Measurements from ENCODE around the gene ASB1. TPM values are rescaled to one million over a fixed set of nuclear protein-coding genes. Genes with fewer than 3 reads are reported as not detected.

Gene ASB1
- total and polyA plus RNA-seq, 2 of the 13 experiments (the other 11 are each of a cell fraction or from before 2014, with no cell fraction given) = 48.6 to 49.2 TPM

DNA sequence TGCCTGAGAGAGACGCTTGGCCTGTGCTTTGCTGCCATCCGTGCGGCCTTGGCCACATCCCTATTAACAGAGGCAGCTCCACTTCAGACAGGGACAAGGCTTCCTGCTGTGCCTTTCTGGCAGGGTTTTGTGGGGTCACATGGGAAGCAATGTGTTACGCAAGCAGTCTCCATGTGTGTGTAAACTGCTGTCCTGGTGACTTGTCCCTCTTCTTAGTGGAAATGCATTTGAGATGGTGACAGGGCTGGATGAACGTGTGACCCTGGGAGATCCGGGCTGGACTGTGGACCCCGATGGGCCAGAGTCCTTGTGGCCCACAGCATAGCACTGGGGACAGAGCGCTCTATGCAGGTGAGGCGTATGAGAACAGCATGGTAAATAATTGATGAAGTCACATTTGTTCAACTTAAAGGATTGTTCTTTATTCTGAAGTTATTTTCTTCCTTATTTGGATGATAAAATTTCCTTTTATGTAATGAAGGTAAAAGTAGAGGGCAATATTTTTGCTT lies 23.2 kb downstream of the ASB1 start (continued):
- TF ChIP-seq RBM22 (optimal IDR thresholded peaks at IDR 0.05; ENCODE audit: low read length) = peak; percentile 81
- TF ChIP-seq, protein P1, sequence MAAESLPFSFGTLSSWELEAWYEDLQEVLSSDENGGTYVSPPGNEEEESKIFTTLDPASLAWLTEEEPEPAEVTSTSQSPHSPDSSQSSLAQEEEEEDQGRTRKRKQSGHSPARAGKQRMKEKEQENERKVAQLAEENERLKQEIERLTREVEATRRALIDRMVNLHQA (CRISPR knock-in tag; IDR thresholded peaks at IDR 0.05) = no peak
- TF ChIP-seq THAP7 (CRISPR knock-in tag; IDR thresholded peaks at IDR 0.05) = no peak; the same call in 1 of the 2 replicates
- peak in 1 of 2 experiments; percentile 98; a peak in 2 of 4 replicates for TF ChIP-seq KLF16 (CRISPR knock-in tag; IDR thresholded peaks at IDR 0.05)
- TF ChIP-seq ZNF124 (CRISPR knock-in tag; IDR thresholded peaks at IDR 0.05) = peak; percentile 94
- TF ChIP-seq NFKBIZ (CRISPR knock-in tag; IDR thresholded peaks at IDR 0.05) = peak; percentile 94; the same call in 1 of the 2 replicates
- TF ChIP-seq YY1 (IDR thresholded peaks at IDR 0.05; ENCODE audit: insufficient read depth, insufficient replicate concordance, low read depth, low read length) = peak; percentile 55
- TF ChIP-seq ZNF496 (CRISPR knock-in tag; IDR thresholded peaks at IDR 0.05; ENCODE audit: insufficient replicate concordance) = no peak
- no peak for TF ChIP-seq ZNF513 (CRISPR knock-in tag; conservative IDR thresholded peaks at IDR 0.05)
- no peak for TF ChIP-seq POLR2AphosphoS2 (IDR thresholded peaks at IDR 0.05; ENCODE audit: low read depth, low read length)
- TF ChIP-seq ZNF224 (CRISPR knock-in tag; IDR thresholded peaks at IDR 0.05) = no peak
- TF ChIP-seq, protein P2, sequence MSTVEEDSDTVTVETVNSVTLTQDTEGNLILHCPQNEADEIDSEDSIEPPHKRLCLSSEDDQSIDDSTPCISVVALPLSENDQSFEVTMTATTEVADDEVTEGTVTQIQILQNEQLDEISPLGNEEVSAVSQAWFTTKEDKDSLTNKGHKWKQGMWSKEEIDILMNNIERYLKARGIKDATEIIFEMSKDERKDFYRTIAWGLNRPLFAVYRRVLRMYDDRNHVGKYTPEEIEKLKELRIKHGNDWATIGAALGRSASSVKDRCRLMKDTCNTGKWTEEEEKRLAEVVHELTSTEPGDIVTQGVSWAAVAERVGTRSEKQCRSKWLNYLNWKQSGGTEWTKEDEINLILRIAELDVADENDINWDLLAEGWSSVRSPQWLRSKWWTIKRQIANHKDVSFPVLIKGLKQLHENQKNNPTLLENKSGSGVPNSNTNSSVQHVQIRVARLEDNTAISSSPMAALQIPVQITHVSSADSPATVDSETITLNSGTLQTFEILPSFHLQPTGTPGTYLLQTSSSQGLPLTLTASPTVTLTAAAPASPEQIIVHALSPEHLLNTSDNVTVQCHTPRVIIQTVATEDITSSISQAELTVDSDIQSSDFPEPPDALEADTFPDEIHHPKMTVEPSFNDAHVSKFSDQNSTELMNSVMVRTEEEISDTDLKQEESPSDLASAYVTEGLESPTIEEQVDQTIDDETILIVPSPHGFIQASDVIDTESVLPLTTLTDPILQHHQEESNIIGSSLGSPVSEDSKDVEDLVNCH (CRISPR knock-in tag; IDR thresholded peaks at IDR 0.05) = 0 out of 2 replicates have a peak, but pooled peaks have one; percentile 23
- TF ChIP-seq KDM1A (CRISPR knock-in tag; IDR thresholded peaks at IDR 0.05) = peak; percentile 89
- no peak for TF ChIP-seq TRIM22 (IDR thresholded peaks at IDR 0.05)
- TF ChIP-seq ZMYM3 (CRISPR knock-in tag; IDR thresholded peaks at IDR 0.05) = peak; percentile 92
- TF ChIP-seq PAF1 (CRISPR knock-in tag; IDR thresholded peaks at IDR 0.05) = no peak
- peak; percentile 93 for TF ChIP-seq SIN3A (IDR thresholded peaks at IDR 0.05; ENCODE audit: borderline replicate concordance, low read depth, low read length)
- peak; percentile 98 for TF ChIP-seq FOXK1 (CRISPR knock-in tag; IDR thresholded peaks at IDR 0.05; ENCODE audit: borderline replicate concordance, low read depth)
- TF ChIP-seq, protein P3, sequence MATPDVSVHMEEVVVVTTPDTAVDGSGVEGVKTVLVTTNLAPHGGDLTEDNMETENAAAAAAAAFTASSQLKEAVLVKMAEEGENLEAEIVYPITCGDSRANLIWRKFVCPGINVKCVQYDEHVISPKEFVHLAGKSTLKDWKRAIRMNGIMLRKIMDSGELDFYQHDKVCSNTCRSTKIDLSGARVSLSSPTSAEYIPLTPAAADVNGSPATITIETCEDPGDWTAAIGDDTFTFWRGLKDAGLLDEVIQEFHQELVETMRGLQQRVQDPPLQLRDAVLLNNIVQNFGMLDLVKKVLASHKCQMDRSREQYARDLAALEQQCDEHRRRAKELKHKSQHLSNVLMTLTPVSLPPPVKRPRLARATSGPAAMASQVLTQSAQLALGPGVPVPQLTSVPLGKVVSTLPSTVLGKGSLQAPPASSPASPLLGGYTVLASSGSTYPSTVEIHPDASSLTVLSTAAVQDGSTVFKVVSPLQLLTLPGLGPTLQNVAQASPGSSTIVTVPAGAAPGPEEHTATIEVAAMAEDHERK (CRISPR knock-in tag; IDR thresholded peaks at IDR 0.05; ENCODE audit: low read depth) = 0 out of 2 replicates have a peak, but pooled peaks have one; percentile 30
- peak; percentile 96 for TF ChIP-seq ZNF350 (CRISPR knock-in tag; IDR thresholded peaks at IDR 0.05; ENCODE audit: borderline replicate concordance, low read depth)

Measured in HepG2 (cell line).